PC-9 (cell line): ENCODE data around the gene CDH13. TPM values are rescaled to one million over a fixed set of nuclear protein-coding genes. Genes with fewer than 3 reads are reported as not detected.

Experiments used
- BruUV-seq: library from RNA; stranded (reverse); fragments of 400-500 nt; replicated peaks from 2 replicates; lab custom pipeline; 2021; lab: Mats Ljungman, UMichigan
- CTCF ChIA-PET: fragments of 300-600 bp; sonication (Branson Sonifier 250); formaldehyde crosslinking; loops from one replicate; lab custom pipeline; 2022; ENCODE audit warnings: antibody characterized with exemption; lab: Charles Lee
- POLR2A ChIA-PET: fragments of 300-600 bp; sonication (Branson Sonifier 250); formaldehyde crosslinking; loops from one replicate; lab custom pipeline; 2022; ENCODE audit warnings: antibody characterized with exemption; ENCODE audit not compliant: unreplicated experiment; lab: Charles Lee
- DNase-seq, 2 experiments: peaks; one replicate each; pipeline versions ENCODE4 v3.0.0 to v3.0.0-alpha.2; 2015 to 2022; ENCODE audit warnings: mixed read lengths in 1 of 2
- H2AFZ ChIP-seq: fragments of 200-600 bp; sonication (generic); 2 replicates; pipeline ENCODE4 v1.8.1; 2017; ENCODE audit warnings: antibody characterized with exemption
- H3F3A ChIP-seq: fragments of 200-600 bp; sonication (generic); 2 replicates; pipeline ENCODE4 v1.8.1; 2017; ENCODE audit warnings: antibody characterized with exemption, mild to moderate bottlenecking, low read depth; ENCODE audit not compliant: insufficient read depth
- H3K27ac ChIP-seq: fragments of 200-600 bp; sonication (generic); 2 replicates; pipeline ENCODE4 v1.6.1; 2016; ENCODE audit warnings: mixed run types
- H3K27me3 ChIP-seq: fragments of 200-600 bp; sonication (generic); 2 replicates; pipeline ENCODE4 v1.6.1; 2016; ENCODE audit warnings: low read depth, mixed run types; ENCODE audit not compliant: insufficient read depth
- H3K36me3 ChIP-seq: fragments of 200-600 bp; sonication (generic); 2 replicates; pipeline ENCODE4 v1.6.1; 2016; ENCODE audit warnings: low read depth, mixed run types
- H3K4me1 ChIP-seq: fragments of 200-600 bp; sonication (generic); replicated peaks from 2 replicates; pipeline ENCODE4 v1.6.1; 2016; ENCODE audit warnings: mixed run types; ENCODE audit not compliant: insufficient read depth
- H3K4me2 ChIP-seq: fragments of 200-600 bp; sonication (generic); 2 replicates; pipeline ENCODE4 v1.6.1; 2017; ENCODE audit warnings: mixed run types
- H3K4me3 ChIP-seq: fragments of 200-600 bp; sonication (generic); 2 replicates; pipeline ENCODE4 v1.6.1; 2016; ENCODE audit warnings: mixed run types
- H3K79me2 ChIP-seq: fragments of 200-600 bp; sonication (generic); 2 replicates; pipeline ENCODE4 v1.6.1; 2017; ENCODE audit warnings: low read depth, mixed run types
- H3K9me2 ChIP-seq: fragments of 200-600 bp; sonication (generic); 2 replicates; pipeline ENCODE4 v1.8.1; 2017; ENCODE audit warnings: mild to moderate bottlenecking; ENCODE audit not compliant: insufficient read depth
- H3K9me3 ChIP-seq: fragments of 200-600 bp; sonication (generic); 2 replicates; pipeline ENCODE4 v1.8.1; 2016; ENCODE audit warnings: low read depth; ENCODE audit not compliant: insufficient read depth
- H4K20me1 ChIP-seq: fragments of 200-600 bp; sonication (generic); 2 replicates; pipeline ENCODE4 v1.8.1; 2017; ENCODE audit not compliant: insufficient read depth
- CTCF ChIP-seq: fragments of 200-600 bp; sonication (generic); conservative IDR thresholded peaks from 2 replicates; pipeline ENCODE4 v1.6.1; 2017; ENCODE audit warnings: mixed run types, antibody characterized with exemption, mild to moderate bottlenecking, moderate library complexity
- EZH2 ChIP-seq: fragments of 200-600 bp; sonication (generic); IDR thresholded peaks from 2 replicates; pipeline ENCODE4 v1.8.0; 2017; ENCODE audit warnings: antibody characterized with exemption, low read depth
- intact Hi-C: fragments of 100-400 bp; cut with micrococcal nuclease; formaldehyde crosslinking; loops from one replicate; pipeline ENCODE4 v1.10.0; 2022; ENCODE audit not compliant: unreplicated experiment
- total RNA-seq: library from RNA; stranded (reverse); gene quantifications from 2 replicates; pipeline ENCODE4 v1.2.3, GENCODE V29; 2021

The CDH13 gene
- total RNA-seq, 1 experiment from 2014 or later: 0.24 TPM

- Histone ChIP-seq H4K20me1 (no peaks in the 10 kb centered on the region), H3K9me3 (peaks cover 7% of the 10 kb centered on the region; the same call in 1 of the 2 replicates), H3K79me2 (no peaks in the 10 kb centered on the region), H2AFZ (no peak overlapping the region), H3K36me3 (no peaks in the 10 kb centered on the region), H3K27ac (no peak overlapping the region), H3K27me3 (peaks cover 5% of the 10 kb centered on the region; the same call in 1 of the 2 replicates), H3K4me1 (no peaks in the 10 kb centered on the region), H3K4me3 (no peak overlapping the region), H3F3A (no peaks in the 10 kb centered on the region), H3K4me2 (no peak overlapping the region), H3K9me2 (no peaks in the 10 kb centered on the region)
- no TSS peak for BruUV-seq
- POLR2A ChIA-PET: no interaction called here
- TF ChIP-seq CTCF (no peak), EZH2 (no peak)
- intact Hi-C loops: no loop called here
- no peak for DNase-seq
- CTCF ChIA-PET: no interaction called here
Measured at GRCh38 chr16:83102336-83102735, 475.6 kb downstream of the CDH13 start.

- ChIA-PET CTCF (no interaction called here), POLR2A (no interaction called here)
- Histone ChIP-seq H3K27me3 (peaks cover 27% of the 10 kb centered on the region; the same call in 1 of the 2 replicates), H3K79me2 (no peaks in the 10 kb centered on the region), H3K9me2 (no peaks in the 10 kb centered on the region), H3K4me3 (no peak overlapping the region), H3K4me1 (no peaks in the 10 kb centered on the region), H3F3A (no peaks in the 10 kb centered on the region), H3K4me2 (no peak overlapping the region), H4K20me1 (no peaks in the 10 kb centered on the region), H2AFZ (no peak overlapping the region), H3K36me3 (no peaks in the 10 kb centered on the region), H3K27ac (no peak overlapping the region), H3K9me3 (no peaks in the 10 kb centered on the region)
- TF ChIP-seq EZH2 (no peak), CTCF (no peak)
- intact Hi-C loops: no loop called here
- no TSS peak for BruUV-seq
- no peak for DNase-seq
Measured at GRCh38 chr16:83105279-83106077, 478.7 kb downstream of the CDH13 start.

- intact Hi-C loops: loop anchor here (5.0 kb wide), 1 partner anchor 248 kb away; no protein-coding TSS in a partner anchor
- Histone ChIP-seq H3F3A (no peaks in the 10 kb centered on the region), H3K27ac (no peak overlapping the region), H3K27me3 (peaks cover 53% of the 10 kb centered on the region), H2AFZ (no peak overlapping the region), H3K9me3 (no peaks in the 10 kb centered on the region), H4K20me1 (no peaks in the 10 kb centered on the region; the same call in 1 of the 2 replicates), H3K36me3 (no peaks in the 10 kb centered on the region), H3K4me1 (no peaks in the 10 kb centered on the region), H3K4me2 (no peak overlapping the region), H3K79me2 (no peaks in the 10 kb centered on the region), H3K9me2 (no peaks in the 10 kb centered on the region), H3K4me3 (no peak overlapping the region)
- DNase-seq: no peak
- BruUV-seq: no TSS peak
- TF ChIP-seq EZH2 (no peak), CTCF (no peak)
- POLR2A ChIA-PET: no interaction called here
- CTCF ChIA-PET: no interaction called here
Measured at GRCh38 chr16:83109490-83110125, 482.8 kb downstream of the CDH13 start.
